GM23338 (cell line): Measurements from ENCODE around the gene CCDC194. TPM values are rescaled to one million over a fixed set of nuclear protein-coding genes. Genes with fewer than 3 reads are reported as not detected.
A peak's percentile ranks its signal among the peaks of the same experiment; 100 is the strongest.

ENCODE experiments used
- ATAC-seq: fragments of 200-7000 bp; cut with Tn5 transposase; 3 replicates; pipeline ENCODE4 v1.9.1; 2020
- DNase-seq: peaks from one replicate; pipeline ENCODE4 v3.0.0-alpha.2; 2015; ENCODE audit warnings: low spot score
- H2AFZ ChIP-seq: fragments of 200-600 bp; sonication (generic); 2 replicates; pipeline ENCODE4 v1.8.0; 2016; ENCODE audit warnings: antibody characterized with exemption, mild to moderate bottlenecking, moderate library complexity
- H3F3A ChIP-seq: fragments of 200-600 bp; sonication (generic); replicated peaks from 2 replicates; pipeline ENCODE4 v1.8.0; 2017; ENCODE audit warnings: antibody characterized with exemption, mixed run types, low read depth
- H3K27ac ChIP-seq: fragments of 200-600 bp; sonication (generic); 2 replicates; pipeline ENCODE4 v1.6.1; 2016; ENCODE audit warnings: low read depth
- H3K27me3 ChIP-seq: fragments of 200-600 bp; sonication (generic); 2 replicates; pipeline ENCODE4 v1.8.0; 2016; ENCODE audit warnings: mild to moderate bottlenecking, mixed run types, moderate library complexity; ENCODE audit not compliant: insufficient read depth
- H3K36me3 ChIP-seq: fragments of 200-600 bp; sonication (generic); 2 replicates; pipeline ENCODE4 v1.8.0; 2016; ENCODE audit warnings: mild to moderate bottlenecking; ENCODE audit not compliant: insufficient read depth
- H3K4me1 ChIP-seq: fragments of 200-600 bp; sonication (generic); 2 replicates; pipeline ENCODE4 v1.8.0; 2016; ENCODE audit warnings: mild to moderate bottlenecking, moderate library complexity; ENCODE audit not compliant: insufficient read depth
- H3K4me2 ChIP-seq: fragments of 200-600 bp; sonication (generic); 2 replicates; pipeline ENCODE4 v1.7.1; 2017; ENCODE audit warnings: mixed run types
- H3K4me3 ChIP-seq: fragments of 200-600 bp; sonication (generic); 2 replicates; pipeline ENCODE4 v1.6.1; 2016; ENCODE audit warnings: mixed run types
- H3K79me2 ChIP-seq: fragments of 200-600 bp; sonication (generic); replicated peaks from 2 replicates; pipeline ENCODE4 v1.8.0; 2017; ENCODE audit warnings: mild to moderate bottlenecking; ENCODE audit not compliant: insufficient read depth
- H3K9me2 ChIP-seq: fragments of 200-600 bp; sonication (generic); 2 replicates; pipeline ENCODE4 v1.8.0; 2017; ENCODE audit not compliant: insufficient read depth
- H4K20me1 ChIP-seq: fragments of 200-600 bp; sonication (generic); replicated peaks from 2 replicates; pipeline ENCODE4 v1.8.0; 2017; ENCODE audit warnings: mild to moderate bottlenecking; ENCODE audit not compliant: insufficient read depth
- H3K27ac Mint-ChIP-seq: 2 replicates; pipeline ENCODE4 v1.8.0; 2020; ENCODE audit warnings: inconsistent platforms, mild to moderate bottlenecking, moderate library complexity, mixed read lengths
- H3K27me3 Mint-ChIP-seq: 3 replicates; pipeline ENCODE4 v1.8.0; 2022; ENCODE audit warnings: low read depth, mild to moderate bottlenecking, moderate library complexity, mixed read lengths, inconsistent platforms; ENCODE audit not compliant: insufficient read depth, poor library complexity
- H3K36me3 Mint-ChIP-seq: 3 replicates; pipeline ENCODE4 v1.8.0; 2021; ENCODE audit warnings: low read depth, mild to moderate bottlenecking, inconsistent platforms, moderate library complexity, mixed read lengths
- H3K4me1 Mint-ChIP-seq: 3 replicates; pipeline ENCODE4 v1.8.0; 2020; ENCODE audit warnings: mild to moderate bottlenecking, inconsistent platforms, mixed read lengths
- H3K4me3 Mint-ChIP-seq: 3 replicates; pipeline ENCODE4 v1.8.0; 2021; ENCODE audit warnings: moderate library complexity, mild to moderate bottlenecking, inconsistent platforms, mixed read lengths
- H3K9me3 Mint-ChIP-seq: 3 replicates; pipeline ENCODE4 v1.8.0; 2020; ENCODE audit warnings: moderate library complexity, mild to moderate bottlenecking, inconsistent platforms, mixed read lengths
- ETS1 ChIP-seq: IDR thresholded peaks from 2 replicates; pipeline ENCODE4 v1.6.1; 2016; ENCODE audit warnings: antibody characterized with exemption
- EZH2 ChIP-seq: fragments of 200-600 bp; sonication (generic); IDR thresholded peaks from one replicate; pipeline ENCODE4 v1.8.0; 2017; ENCODE audit warnings: antibody characterized with exemption, mild to moderate bottlenecking, low read depth; ENCODE audit not compliant: unreplicated experiment
- EZH2phosphoT487 ChIP-seq: fragments of 200-600 bp; sonication (generic); IDR thresholded peaks from one replicate; pipeline ENCODE4 v1.8.1; 2018; ENCODE audit warnings: antibody characterized with exemption; ENCODE audit not compliant: unreplicated experiment
- NANOG ChIP-seq: IDR thresholded peaks from 2 replicates; pipeline ENCODE4 v1.6.1; 2016; ENCODE audit warnings: antibody characterized with exemption, borderline replicate concordance
- POLR2AphosphoS5 ChIP-seq: IDR thresholded peaks from 2 replicates; pipeline ENCODE4 v1.6.1; 2016; ENCODE audit warnings: antibody characterized with exemption, low read depth
- REST ChIP-seq: IDR thresholded peaks from one replicate; pipeline ENCODE4 v1.6.1; 2018; ENCODE audit warnings: antibody characterized with exemption; ENCODE audit not compliant: unreplicated experiment
- STAT1 ChIP-seq: IDR thresholded peaks from one replicate; pipeline ENCODE4 v1.6.1; 2016; ENCODE audit warnings: antibody characterized with exemption; ENCODE audit not compliant: unreplicated experiment
- ZNF114 ChIP-seq: fragments of 250-450 bp; sonication (Bioruptor Pico); IDR thresholded peaks from 2 replicates; pipeline ENCODE4 v1.5.0; 2020; ENCODE audit warnings: mild to moderate bottlenecking, moderate library complexity
- ZNF331 ChIP-seq: fragments of 250-450 bp; sonication (Bioruptor Pico); IDR thresholded peaks from 2 replicates; pipeline ENCODE4 v1.5.0; 2020; ENCODE audit warnings: low read depth, mild to moderate bottlenecking, moderate library complexity
- polyA plus RNA-seq: library from polyadenylated mRNA; unstranded; fragments of >200 nt; fragmentation: Nextera tagmentation; extraction: Ambion mirVana; gene quantifications from 2 replicates; pipeline ENCODE4 v1.2.1, GENCODE V29; 2016
- total RNA-seq: library from RNA; depleted of rRNA; stranded (reverse); fragments of >200 nt; shearing (Covaris generic); gene quantifications from 2 replicates; pipeline ENCODE4 v1.2.3, GENCODE V29; 2014
- TF ChIP-seq, protein P1 (sequence below), 2 experiments: fragments of 200-600 bp in 1 of 2; sonication (generic) in 1 of 2; conservative IDR thresholded peaks; 2 replicates each; pipeline versions ENCODE4 v1.5.1 to v1.6.1; 2016 to 2017; ENCODE audit warnings: antibody characterized with exemption in 2 of 2, low read depth in 2 of 2, mild to moderate bottlenecking in 2 of 2, moderate library complexity in 1 of 2

The CCDC194 gene
- total and polyA plus RNA-seq, 2 experiments from 2014 or later, result 0.49 TPM; not detected in 1

- no peak for TF ChIP-seq REST
- no peak for TF ChIP-seq EZH2
- TF ChIP-seq ZNF331 (CRISPR knock-in tag), result no peak
- TF ChIP-seq, protein P1, sequence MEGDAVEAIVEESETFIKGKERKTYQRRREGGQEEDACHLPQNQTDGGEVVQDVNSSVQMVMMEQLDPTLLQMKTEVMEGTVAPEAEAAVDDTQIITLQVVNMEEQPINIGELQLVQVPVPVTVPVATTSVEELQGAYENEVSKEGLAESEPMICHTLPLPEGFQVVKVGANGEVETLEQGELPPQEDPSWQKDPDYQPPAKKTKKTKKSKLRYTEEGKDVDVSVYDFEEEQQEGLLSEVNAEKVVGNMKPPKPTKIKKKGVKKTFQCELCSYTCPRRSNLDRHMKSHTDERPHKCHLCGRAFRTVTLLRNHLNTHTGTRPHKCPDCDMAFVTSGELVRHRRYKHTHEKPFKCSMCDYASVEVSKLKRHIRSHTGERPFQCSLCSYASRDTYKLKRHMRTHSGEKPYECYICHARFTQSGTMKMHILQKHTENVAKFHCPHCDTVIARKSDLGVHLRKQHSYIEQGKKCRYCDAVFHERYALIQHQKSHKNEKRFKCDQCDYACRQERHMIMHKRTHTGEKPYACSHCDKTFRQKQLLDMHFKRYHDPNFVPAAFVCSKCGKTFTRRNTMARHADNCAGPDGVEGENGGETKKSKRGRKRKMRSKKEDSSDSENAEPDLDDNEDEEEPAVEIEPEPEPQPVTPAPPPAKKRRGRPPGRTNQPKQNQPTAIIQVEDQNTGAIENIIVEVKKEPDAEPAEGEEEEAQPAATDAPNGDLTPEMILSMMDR (conservative IDR thresholded peaks at IDR 0.05; ENCODE audit: low read depth in 2 of 2), result no peak
- TF ChIP-seq NANOG, result no peak
- no peak for TF ChIP-seq ZNF114 (CRISPR knock-in tag)
Measured at GRCh38 chr19:17406046-17406886, 12.3 kb upstream of the CCDC194 start (continued).

DNA sequence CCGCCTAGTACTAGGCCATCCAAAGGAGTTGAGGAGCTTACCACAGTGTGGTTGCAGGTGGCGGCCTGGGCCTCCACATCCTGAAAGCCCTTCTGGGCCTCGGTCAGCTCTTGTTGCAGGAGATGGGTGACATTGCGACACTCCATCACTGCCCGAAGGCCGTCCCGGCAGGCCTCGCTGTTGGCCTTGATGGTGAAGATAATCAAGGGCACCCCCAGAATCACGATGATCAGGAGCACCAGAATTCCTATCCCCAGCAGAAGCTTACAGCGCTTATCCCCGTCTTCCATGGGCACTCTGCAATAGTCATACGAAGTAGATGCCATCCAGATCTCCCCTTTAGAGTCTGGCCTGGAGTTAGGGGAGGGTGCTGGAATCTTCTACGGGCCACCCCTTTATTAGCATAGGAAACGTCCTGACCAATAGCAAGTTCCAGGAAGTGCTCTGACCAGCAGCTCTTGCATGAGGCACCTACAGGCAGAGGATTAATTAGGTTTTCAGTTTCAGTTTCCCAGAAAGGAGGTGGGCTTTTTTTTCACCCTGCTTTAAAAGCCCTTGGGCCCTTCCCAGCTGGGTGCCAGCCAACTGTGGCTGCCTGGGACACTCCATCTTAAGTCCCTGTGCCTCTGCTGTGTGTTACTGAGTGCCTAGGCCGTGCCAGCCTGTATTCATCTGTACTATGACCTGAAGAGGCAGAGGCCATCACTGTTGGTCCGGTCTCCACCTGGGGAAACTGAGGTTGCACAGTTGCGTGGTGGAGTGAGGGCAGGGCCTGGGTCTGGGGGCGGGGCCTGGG lies 11.5 kb upstream of the CCDC194 start, which contains the start of gene BST2:
TSS of gene BST2 (minus strand) at position 381 of the 796 bp plus-strand sequence. CDS start at position 326, 55 bp downstream.
- Mint-ChIP-seq H3K27me3 (peaks cover 9% of the 10 kb centered on the region), H3K9me3 (no peaks in the 10 kb centered on the region), H3K4me1 (peaks cover 28% of the 10 kb centered on the region), H3K36me3 (peaks cover 9% of the 10 kb centered on the region; the same call in 2 of the 3 replicates), H3K4me3 (peak within 1 kb of the TSS; percentile 83), H3K27ac (peak within 1 kb of the TSS; percentile 95)
- ATAC-seq (peak; percentile 52), DNase-seq (peak; percentile 78)
- H3K9me2 ChIP-seq, result no peaks in the 10 kb centered on the region
- 0 out of 2 replicates have a peak within 1 kb of the TSS, but pooled peaks have one; percentile 47 for H2AFZ ChIP-seq
- TF ChIP-seq POLR2AphosphoS5, result no peak; the same call in 1 of the 2 replicates
- TF ChIP-seq ETS1, result no peak
- no peak for TF ChIP-seq EZH2
- TF ChIP-seq ZNF114 (CRISPR knock-in tag), result no peak
- TF ChIP-seq ZNF331 (CRISPR knock-in tag), result no peak
- no peak for TF ChIP-seq NANOG
- TF ChIP-seq, protein P1 (conservative IDR thresholded peaks at IDR 0.05; ENCODE audit: low read depth in 2 of 2), result no peak
- TF ChIP-seq STAT1, result no peak
- TF ChIP-seq EZH2phosphoT487, result no peak
- H3K4me2 ChIP-seq, result peak within 1 kb of the TSS; percentile 85
- no peaks in the 10 kb centered on the region for H4K20me1 ChIP-seq
- no peaks in the 10 kb centered on the region for H3K27me3 ChIP-seq
- peak within 1 kb of the TSS; percentile 90 for H3K27ac ChIP-seq
- 0 out of 2 replicates have a peak, but pooled peaks cover 7% of the 10 kb centered on the region for H3F3A ChIP-seq
- peaks cover 17% of the 10 kb centered on the region for H3K4me1 ChIP-seq
- H3K36me3 ChIP-seq, result no peaks in the 10 kb centered on the region
- peak within 1 kb of the TSS; percentile 62 for H3K4me3 ChIP-seq
- H3K79me2 ChIP-seq, result no peaks in the 10 kb centered on the region
